ENCODE data around the gene MROH2A.
"Not testable (repeated sequence)": the region's sequence is repeated elsewhere in the genome, so short reads cannot be mapped to it uniquely, and the experiment has no call there.

The MROH2A gene

GRCh38 chr2:233750689-233751088 lies 27.4 kb upstream of the MROH2A start:
- not testable (repeated sequence) for H3K9ac ChIP-seq (ENCODE audit: low read depth, low read length); H3K4me3 ChIP-seq (ENCODE audit: low read length); H3K36me3 ChIP-seq (ENCODE audit: insufficient read depth, low read depth, low read length); H3K27me3 ChIP-seq (ENCODE audit: insufficient read depth, low read length); H3K27ac ChIP-seq (ENCODE audit: low read length); H3K4me1 ChIP-seq (ENCODE audit: insufficient read depth, low read length)
- H3K9me3 ChIP-seq (ENCODE audit: insufficient read depth, low read depth, low read length): peaks cover 33% of the 10 kb centered on the region

- not testable (repeated sequence) for H3K4me3 ChIP-seq (ENCODE audit: low read length); H3K27me3 ChIP-seq (ENCODE audit: insufficient read depth, low read length); H3K36me3 ChIP-seq (ENCODE audit: insufficient read depth, low read depth, low read length)
Measured at GRCh38 chr2:233751212-233752009, 26.7 kb upstream of the MROH2A start.

GRCh38 chr2:233754872-233755611 lies 23.1 kb upstream of the MROH2A start:
- H3K4me3 ChIP-seq (ENCODE audit: low read length): no peak overlapping the region
- H3K9me3 ChIP-seq (ENCODE audit: insufficient read depth, low read depth, low read length): peaks cover 14% of the 10 kb centered on the region
- H3K9ac ChIP-seq (ENCODE audit: low read depth, low read length): no peak overlapping the region
- H3K4me1 ChIP-seq (ENCODE audit: insufficient read depth, low read length): no peaks in the 10 kb centered on the region
- no peak overlapping the region for H3K27ac ChIP-seq (ENCODE audit: low read length)
- no peaks in the 10 kb centered on the region for H3K36me3 ChIP-seq (ENCODE audit: insufficient read depth, low read depth, low read length)
- no peaks in the 10 kb centered on the region for H3K27me3 ChIP-seq (ENCODE audit: insufficient read depth, low read length)

More at GRCh38 chr2:233751212-233752009, 26.7 kb upstream of the MROH2A start:
- peaks cover 29% of the 10 kb centered on the region for H3K9me3 ChIP-seq (ENCODE audit: insufficient read depth, low read depth, low read length)
- H3K27ac ChIP-seq (ENCODE audit: low read length); H3K9ac ChIP-seq (ENCODE audit: low read depth, low read length); H3K4me1 ChIP-seq (ENCODE audit: insufficient read depth, low read length): not testable (repeated sequence)

GRCh38 chr2:233756429-233757081 lies 21.6 kb upstream of the MROH2A start:
- H3K4me3 ChIP-seq (ENCODE audit: low read length): no peak overlapping the region
- no peaks in the 10 kb centered on the region for H3K36me3 ChIP-seq (ENCODE audit: insufficient read depth, low read depth, low read length)
- H3K9ac ChIP-seq (ENCODE audit: low read depth, low read length): no peak overlapping the region
- no peaks in the 10 kb centered on the region for H3K27me3 ChIP-seq (ENCODE audit: insufficient read depth, low read length)
- no peaks in the 10 kb centered on the region for H3K4me1 ChIP-seq (ENCODE audit: insufficient read depth, low read length)
- H3K9me3 ChIP-seq (ENCODE audit: insufficient read depth, low read depth, low read length): peaks cover 1% of the 10 kb centered on the region
- H3K27ac ChIP-seq (ENCODE audit: low read length): no peak overlapping the region

GRCh38 chr2:233758141-233758540 lies 20.0 kb upstream of the MROH2A start:
- no peaks in the 10 kb centered on the region for H3K4me1 ChIP-seq (ENCODE audit: insufficient read depth, low read length)
- no peaks in the 10 kb centered on the region for H3K27me3 ChIP-seq (ENCODE audit: insufficient read depth, low read length)
- no peak overlapping the region for H3K27ac ChIP-seq (ENCODE audit: low read length)
- no peaks in the 10 kb centered on the region; the same call in 1 of the 2 replicates for H3K9me3 ChIP-seq (ENCODE audit: insufficient read depth, low read depth, low read length)
- H3K4me3 ChIP-seq (ENCODE audit: low read length): no peak overlapping the region
- no peaks in the 10 kb centered on the region for H3K36me3 ChIP-seq (ENCODE audit: insufficient read depth, low read depth, low read length)
- no peak overlapping the region for H3K9ac ChIP-seq (ENCODE audit: low read depth, low read length)

GRCh38 chr2:233758849-233759248 lies 19.3 kb upstream of the MROH2A start:
- Histone ChIP-seq H3K9me3 (ENCODE audit: insufficient read depth, low read depth, low read length) (no peaks in the 10 kb centered on the region), H3K27me3 (ENCODE audit: insufficient read depth, low read length) (no peaks in the 10 kb centered on the region), H3K9ac (ENCODE audit: low read depth, low read length) (no peak overlapping the region), H3K4me3 (ENCODE audit: low read length) (no peak overlapping the region), H3K27ac (ENCODE audit: low read length) (no peak overlapping the region), H3K36me3 (ENCODE audit: insufficient read depth, low read depth, low read length) (no peaks in the 10 kb centered on the region), H3K4me1 (ENCODE audit: insufficient read depth, low read length) (no peaks in the 10 kb centered on the region)

GRCh38 chr2:233760043-233760442 lies 18.1 kb upstream of the MROH2A start, which contains the start of gene UGT1A1:
UGT1A1 (plus strand) TSS chr2:233760270; CDS start chr2:233760288, 18 bp downstream.
- H3K4me3 ChIP-seq (ENCODE audit: low read length): no peak within 1 kb of the TSS
- no peaks in the 10 kb centered on the region for H3K4me1 ChIP-seq (ENCODE audit: insufficient read depth, low read length)
- no peaks in the 10 kb centered on the region for H3K36me3 ChIP-seq (ENCODE audit: insufficient read depth, low read depth, low read length)
- no peaks in the 10 kb centered on the region for H3K9me3 ChIP-seq (ENCODE audit: insufficient read depth, low read depth, low read length)
- no peak within 1 kb of the TSS for H3K27ac ChIP-seq (ENCODE audit: low read length)
- no peak within 1 kb of the TSS for H3K9ac ChIP-seq (ENCODE audit: low read depth, low read length)
- no peaks in the 10 kb centered on the region for H3K27me3 ChIP-seq (ENCODE audit: insufficient read depth, low read length)

GRCh38 chr2:233761040-233761769 lies 16.9 kb upstream of the MROH2A start:
- no peaks in the 10 kb centered on the region for H3K36me3 ChIP-seq (ENCODE audit: insufficient read depth, low read depth, low read length)
- no peak overlapping the region for H3K27ac ChIP-seq (ENCODE audit: low read length)
- no peaks in the 10 kb centered on the region for H3K4me1 ChIP-seq (ENCODE audit: insufficient read depth, low read length)
- H3K9me3 ChIP-seq (ENCODE audit: insufficient read depth, low read depth, low read length): no peaks in the 10 kb centered on the region
- no peak overlapping the region for H3K9ac ChIP-seq (ENCODE audit: low read depth, low read length)
- no peaks in the 10 kb centered on the region for H3K27me3 ChIP-seq (ENCODE audit: insufficient read depth, low read length)
- no peak overlapping the region for H3K4me3 ChIP-seq (ENCODE audit: low read length)

GRCh38 chr2:233764264-233764663 lies 13.9 kb upstream of the MROH2A start:
- H3K27me3 ChIP-seq (ENCODE audit: insufficient read depth, low read length): no peaks in the 10 kb centered on the region
- H3K4me1 ChIP-seq (ENCODE audit: insufficient read depth, low read length): no peaks in the 10 kb centered on the region; the same call in 1 of the 2 replicates
- no peak overlapping the region for H3K4me3 ChIP-seq (ENCODE audit: low read length)
- no peaks in the 10 kb centered on the region for H3K36me3 ChIP-seq (ENCODE audit: insufficient read depth, low read depth, low read length)
- H3K9me3 ChIP-seq (ENCODE audit: insufficient read depth, low read depth, low read length): no peaks in the 10 kb centered on the region
- no peak overlapping the region for H3K27ac ChIP-seq (ENCODE audit: low read length)
- no peak overlapping the region for H3K9ac ChIP-seq (ENCODE audit: low read depth, low read length)

- no peaks in the 10 kb centered on the region for H3K9me3 ChIP-seq (ENCODE audit: insufficient read depth, low read depth, low read length)
- H3K4me3 ChIP-seq (ENCODE audit: low read length): no peak overlapping the region
- H3K9ac ChIP-seq (ENCODE audit: low read depth, low read length): no peak overlapping the region
- no peaks in the 10 kb centered on the region; the same call in 1 of the 2 replicates for H3K4me1 ChIP-seq (ENCODE audit: insufficient read depth, low read length)
- H3K27me3 ChIP-seq (ENCODE audit: insufficient read depth, low read length): no peaks in the 10 kb centered on the region
- H3K36me3 ChIP-seq (ENCODE audit: insufficient read depth, low read depth, low read length): no peaks in the 10 kb centered on the region
- no peak overlapping the region for H3K27ac ChIP-seq (ENCODE audit: low read length)
Measured at GRCh38 chr2:233764761-233765160, 13.4 kb upstream of the MROH2A start.

GRCh38 chr2:233766416-233766815 lies 11.7 kb upstream of the MROH2A start:
- H3K27ac ChIP-seq (ENCODE audit: low read length): no peak overlapping the region

More at GRCh38 chr2:233766416-233766815, 11.7 kb upstream of the MROH2A start:
- Histone ChIP-seq H3K36me3 (ENCODE audit: insufficient read depth, low read depth, low read length) (no peaks in the 10 kb centered on the region), H3K4me3 (ENCODE audit: low read length) (no peak overlapping the region), H3K27me3 (ENCODE audit: insufficient read depth, low read length) (no peaks in the 10 kb centered on the region), H3K4me1 (ENCODE audit: insufficient read depth, low read length) (no peaks in the 10 kb centered on the region; the same call in 1 of the 2 replicates), H3K9me3 (ENCODE audit: insufficient read depth, low read depth, low read length) (no peaks in the 10 kb centered on the region), H3K9ac (ENCODE audit: low read depth, low read length) (no peak overlapping the region)
